ENCODE data around the gene GPATCH1.

GPATCH1 gene

DNA sequence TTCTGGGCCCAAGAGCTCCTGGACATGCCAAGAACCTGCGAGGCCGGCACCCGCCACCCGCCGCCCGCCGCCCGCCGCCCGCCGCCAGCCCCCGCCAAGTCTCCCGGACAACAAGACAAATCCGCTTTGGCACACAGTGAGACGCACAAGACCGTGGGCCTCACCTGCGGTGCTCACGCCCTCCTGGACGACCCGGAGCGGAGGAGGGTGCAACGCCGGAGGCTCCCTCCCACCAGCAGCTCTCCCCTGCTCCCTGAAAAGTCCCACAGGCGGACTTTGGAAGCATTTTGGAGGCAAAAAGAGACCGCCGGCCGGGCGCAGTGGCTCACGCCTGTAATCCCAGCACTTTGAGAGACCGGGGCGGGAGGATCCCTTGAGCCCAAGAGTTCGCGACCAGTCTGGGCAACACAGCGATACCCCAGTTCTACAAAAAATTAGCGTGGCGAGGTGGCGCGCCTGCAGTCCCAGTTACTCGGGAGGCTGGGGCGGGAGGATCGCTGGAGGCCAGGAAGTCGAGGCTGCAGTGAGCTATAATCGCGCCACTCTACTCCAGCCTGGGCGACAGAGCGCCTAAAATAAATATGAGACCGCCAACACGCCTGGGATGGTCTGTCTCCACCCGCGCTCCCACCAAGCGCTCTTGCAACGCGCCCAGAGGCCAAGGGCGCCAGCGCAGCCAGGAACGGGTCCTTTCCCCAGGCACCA lies 17.1 kb upstream of the GPATCH1 start:
- peak overlapping the region; percentile 93 for H3K4me3 ChIP-seq (ENCODE audit: low read depth, low read length)
- H3K36me3 ChIP-seq, result no peaks in the 10 kb centered on the region
- H3K27ac ChIP-seq, result peak overlapping the region; percentile 49
- no peaks in the 10 kb centered on the region for H3K27me3 ChIP-seq (ENCODE audit: insufficient read depth, low read depth, severe bottlenecking)
- H3K9me3 ChIP-seq (ENCODE audit: severe bottlenecking), result no peaks in the 10 kb centered on the region
- TF ChIP-seq, protein P1, sequence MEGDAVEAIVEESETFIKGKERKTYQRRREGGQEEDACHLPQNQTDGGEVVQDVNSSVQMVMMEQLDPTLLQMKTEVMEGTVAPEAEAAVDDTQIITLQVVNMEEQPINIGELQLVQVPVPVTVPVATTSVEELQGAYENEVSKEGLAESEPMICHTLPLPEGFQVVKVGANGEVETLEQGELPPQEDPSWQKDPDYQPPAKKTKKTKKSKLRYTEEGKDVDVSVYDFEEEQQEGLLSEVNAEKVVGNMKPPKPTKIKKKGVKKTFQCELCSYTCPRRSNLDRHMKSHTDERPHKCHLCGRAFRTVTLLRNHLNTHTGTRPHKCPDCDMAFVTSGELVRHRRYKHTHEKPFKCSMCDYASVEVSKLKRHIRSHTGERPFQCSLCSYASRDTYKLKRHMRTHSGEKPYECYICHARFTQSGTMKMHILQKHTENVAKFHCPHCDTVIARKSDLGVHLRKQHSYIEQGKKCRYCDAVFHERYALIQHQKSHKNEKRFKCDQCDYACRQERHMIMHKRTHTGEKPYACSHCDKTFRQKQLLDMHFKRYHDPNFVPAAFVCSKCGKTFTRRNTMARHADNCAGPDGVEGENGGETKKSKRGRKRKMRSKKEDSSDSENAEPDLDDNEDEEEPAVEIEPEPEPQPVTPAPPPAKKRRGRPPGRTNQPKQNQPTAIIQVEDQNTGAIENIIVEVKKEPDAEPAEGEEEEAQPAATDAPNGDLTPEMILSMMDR (IDR thresholded peaks at IDR 0.05; ENCODE audit: low read depth, low read length), result no peak
- peak; percentile 63 for DNase-seq

DNA sequence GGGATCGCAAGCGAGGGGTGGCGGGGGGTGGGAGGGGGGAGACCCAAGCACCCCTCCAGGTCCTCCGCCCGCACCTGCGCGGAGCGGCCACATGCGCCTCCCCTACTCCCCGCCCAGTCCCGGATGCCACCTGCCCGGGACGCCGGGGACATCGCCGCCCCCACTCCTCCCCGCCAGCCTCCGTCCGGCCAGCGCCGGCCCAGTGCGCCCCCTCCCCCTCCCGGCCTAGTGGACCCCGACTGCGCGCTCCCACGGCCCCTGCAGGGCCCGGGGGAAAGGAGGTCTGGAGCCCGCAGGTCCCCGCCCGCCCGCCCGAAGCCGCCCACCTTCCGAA lies 16.6 kb upstream of the GPATCH1 start:
- no peak overlapping the region for H3K27ac ChIP-seq
- DNase-seq, result peak; percentile 67
- TF ChIP-seq, protein P1 (IDR thresholded peaks at IDR 0.05; ENCODE audit: low read depth, low read length), result no peak

DNA sequence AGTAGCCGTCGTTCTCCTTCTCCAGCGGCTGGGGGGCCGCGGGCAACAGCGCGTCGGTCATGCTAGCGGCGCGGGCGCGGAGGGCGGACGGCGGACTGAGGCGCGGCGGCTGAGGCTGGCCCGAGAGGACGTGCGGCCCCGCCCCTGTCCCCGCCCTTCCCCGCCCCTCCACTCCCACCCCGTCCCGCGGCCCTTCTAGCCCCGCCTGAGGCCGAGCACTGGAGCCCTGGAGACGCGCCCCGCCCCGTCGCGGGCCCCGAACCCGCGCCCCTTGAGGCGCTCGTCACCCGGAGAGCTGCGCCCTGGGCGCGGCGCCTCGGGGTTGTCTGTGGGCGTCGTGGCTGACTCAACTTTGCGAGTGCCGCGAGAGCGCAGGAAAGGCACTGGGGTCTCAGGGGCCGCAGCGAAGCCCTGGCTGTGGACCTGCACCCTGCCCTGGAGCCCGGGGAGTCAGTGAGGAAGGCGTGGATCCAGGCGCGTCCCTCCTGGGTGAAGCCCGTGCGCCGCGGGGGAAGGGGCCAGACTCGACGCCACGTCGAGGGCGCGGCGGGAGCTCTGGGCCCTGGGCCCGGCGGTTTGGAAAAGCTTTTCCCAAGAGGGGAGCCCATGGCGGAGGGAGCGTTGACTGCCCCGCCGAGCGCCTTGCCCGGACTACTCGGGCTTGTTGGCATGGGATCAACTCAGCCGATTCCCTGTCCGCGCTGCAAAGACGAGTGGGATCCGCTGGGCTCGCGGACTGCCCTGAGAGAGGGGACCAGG lies 16.0 kb upstream of the GPATCH1 start, which contains the start of gene RHPN2:
Gene RHPN2 (minus strand): TSS at position 97 of the 759 bp plus-strand sequence. CDS start 36 bp downstream, at position 61.
- H3K4me3 ChIP-seq (ENCODE audit: low read depth, low read length), result peak within 1 kb of the TSS; percentile 93
- no peaks in the 10 kb centered on the region for H3K9me3 ChIP-seq (ENCODE audit: severe bottlenecking)
- peak; percentile 76 for DNase-seq
- peak within 1 kb of the TSS; percentile 49 for H3K27ac ChIP-seq
- H3K27me3 ChIP-seq (ENCODE audit: insufficient read depth, low read depth, severe bottlenecking), result no peaks in the 10 kb centered on the region
- TF ChIP-seq, protein P1 (IDR thresholded peaks at IDR 0.05; ENCODE audit: low read depth, low read length), result no peak
- H3K36me3 ChIP-seq, result no peaks in the 10 kb centered on the region

More for the DNA sequence above, 16.6 kb upstream of the GPATCH1 start:
- peak overlapping the region; percentile 93 for H3K4me3 ChIP-seq (ENCODE audit: low read depth, low read length)
- no peaks in the 10 kb centered on the region for H3K9me3 ChIP-seq (ENCODE audit: severe bottlenecking)
- no peaks in the 10 kb centered on the region for H3K27me3 ChIP-seq (ENCODE audit: insufficient read depth, low read depth, severe bottlenecking)
- H3K36me3 ChIP-seq, result no peaks in the 10 kb centered on the region

DNA sequence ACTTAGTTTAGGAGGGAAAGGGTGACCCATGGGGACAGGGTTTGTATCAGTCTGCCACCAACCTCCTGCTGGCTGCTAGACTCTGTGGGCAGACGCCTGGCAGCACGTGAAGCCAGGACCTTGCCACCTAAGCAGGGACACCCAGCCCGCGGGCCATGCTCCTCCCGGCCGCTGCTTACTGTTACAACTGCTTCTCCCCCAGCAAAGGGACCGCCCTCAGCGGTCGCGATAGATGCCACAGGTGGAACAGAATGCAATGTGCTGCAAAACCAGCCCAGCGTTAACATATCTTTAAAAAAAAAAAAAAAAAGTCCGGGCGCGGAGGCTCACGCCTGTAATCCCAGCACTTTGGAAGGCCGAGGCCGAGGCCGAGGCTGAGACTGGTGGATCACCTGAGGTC lies 14.4 kb upstream of the GPATCH1 start:
- no peak overlapping the region for H3K27ac ChIP-seq
- no peaks in the 10 kb centered on the region for H3K27me3 ChIP-seq (ENCODE audit: insufficient read depth, low read depth, severe bottlenecking)
- H3K4me3 ChIP-seq (ENCODE audit: low read depth, low read length), result no peak overlapping the region
- H3K36me3 ChIP-seq, result no peaks in the 10 kb centered on the region
- DNase-seq, result no peak
- H3K9me3 ChIP-seq (ENCODE audit: severe bottlenecking), result no peaks in the 10 kb centered on the region
- TF ChIP-seq, protein P1 (IDR thresholded peaks at IDR 0.05; ENCODE audit: low read depth, low read length), result no peak

DNA sequence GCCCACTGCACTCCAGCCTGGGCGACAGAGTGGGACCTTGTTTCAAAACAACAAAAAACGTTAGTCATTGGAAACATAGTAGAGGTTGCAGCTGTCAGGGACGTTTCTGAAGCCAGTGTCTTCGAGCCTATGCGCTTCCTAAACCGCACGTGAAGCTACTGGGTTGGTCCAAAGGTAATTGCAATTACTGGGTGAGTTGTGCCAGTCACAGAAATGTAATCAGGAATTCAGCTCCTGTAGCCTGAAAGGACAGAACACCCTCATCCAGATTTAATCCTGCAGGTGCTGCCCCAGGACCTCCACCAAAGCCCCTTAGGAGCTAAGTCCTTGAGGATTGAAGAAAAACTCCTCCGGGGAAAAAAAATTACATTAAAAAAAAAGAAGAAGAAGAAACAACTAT lies 13.9 kb upstream of the GPATCH1 start:
- no peak overlapping the region for H3K27ac ChIP-seq
- no peak overlapping the region for H3K4me3 ChIP-seq (ENCODE audit: low read depth, low read length)
- H3K27me3 ChIP-seq (ENCODE audit: insufficient read depth, low read depth, severe bottlenecking), result no peaks in the 10 kb centered on the region
- H3K9me3 ChIP-seq (ENCODE audit: severe bottlenecking), result no peaks in the 10 kb centered on the region
- TF ChIP-seq, protein P1 (IDR thresholded peaks at IDR 0.05; ENCODE audit: low read depth, low read length), result no peak
- no peaks in the 10 kb centered on the region for H3K36me3 ChIP-seq
- DNase-seq, result no peak

Measured in WERI-Rb-1 (cell line).